Ovary (tissue), 3 donors: Measurements from ENCODE around the gene GET4.
"Not testable (repeated sequence)": the region's sequence is repeated elsewhere in the genome, so short reads cannot be mapped to it uniquely, and the experiment has no call there.

Experiments used
- CTCF ChIP-seq, 3 donors: fragments of 450-650 bp in 2 of 3; fragments of 200-600 bp in 1 of 3; IDR thresholded peaks; one replicate each; pipeline versions ENCODE4 v1.5.1 to v1.8.0; 2016 to 2022; ENCODE audit warnings: antibody characterized with exemption in 3 of 3, mild to moderate bottlenecking in 1 of 3
- EP300 ChIP-seq: sonication (generic); formaldehyde crosslinking; IDR thresholded peaks from one replicate; pipeline ENCODE4 v1.6.1; 2017; ENCODE audit warnings: antibody characterized with exemption
- POLR2A ChIP-seq: fragments of 450-650 bp; IDR thresholded peaks from one replicate; pipeline ENCODE4 v1.6.1; 2017; ENCODE audit warnings: antibody characterized with exemption, mild to moderate bottlenecking, moderate library complexity
- donor health status: DM: no; HTN: no; CAD: no.

DNA sequence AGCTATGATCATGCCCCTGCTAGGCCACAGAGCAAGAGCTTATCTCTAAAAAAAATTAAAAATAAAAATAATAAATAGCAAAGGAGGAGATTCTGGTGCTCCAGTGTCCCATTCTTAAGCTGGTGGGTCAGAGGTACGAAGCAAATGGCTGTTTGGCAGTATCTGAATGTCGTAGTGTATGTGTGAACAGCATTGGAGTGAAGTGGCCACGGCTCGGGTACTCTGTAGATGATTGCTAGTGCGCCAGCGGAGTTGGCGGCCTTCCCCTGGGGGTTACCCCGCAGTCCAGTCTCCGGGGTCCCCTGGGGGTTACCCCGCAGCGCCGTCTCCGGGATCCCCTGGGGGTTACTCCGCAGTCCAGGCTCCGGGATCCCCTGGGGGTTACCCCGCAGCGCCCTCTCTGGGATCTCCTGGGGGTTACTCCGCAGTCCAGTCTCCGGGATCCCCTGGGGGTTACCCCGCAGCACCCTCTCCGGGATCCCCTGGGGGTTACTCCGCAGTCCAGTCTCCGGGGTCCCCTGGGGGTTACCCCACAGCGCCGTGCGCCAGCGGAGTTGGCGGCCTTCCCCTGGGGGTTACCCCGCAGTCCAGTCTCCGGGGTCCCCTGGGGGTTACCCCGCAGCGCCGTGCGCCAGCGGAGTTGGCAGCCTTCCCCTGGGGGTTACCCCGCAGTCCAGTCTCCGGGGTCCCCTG, 29.2 kb upstream of the GET4 start:
- TF ChIP-seq CTCF (IDR thresholded peaks at IDR 0.05); EP300; POLR2A: not testable (repeated sequence)
